WTC11 (cell line): ENCODE data around the gene REEP1. TPM values are rescaled to one million over a fixed set of nuclear protein-coding genes. Genes with fewer than 3 reads are reported as not detected.

ENCODE experiments used
- ATAC-seq: fragments of 200-7000 bp; cut with Tn5 transposase; 2 replicates; pipeline ENCODE4 v1.10.0; 2021; ENCODE audit warnings: mild to moderate bottlenecking, moderate library complexity
- CTCF ChIA-PET: fragments of 300-600 bp; sonication (Branson Sonifier 250); formaldehyde crosslinking; loops from one replicate; lab custom pipeline; 2021; ENCODE audit warnings: antibody characterized with exemption; lab: Charles Lee
- POLR2A ChIA-PET: fragments of 350-600 bp; sonication (Branson Sonifier 250); formaldehyde crosslinking; loops from one replicate; lab custom pipeline; 2021; ENCODE audit warnings: antibody characterized with exemption; lab: Charles Lee
- DNase-seq: peaks from one replicate; pipeline ENCODE4 v3.0.0; 2021; ENCODE audit warnings: low spot score
- H3K27ac Mint-ChIP-seq: 2 replicates; pipeline ENCODE4 v1.8.0; 2021; ENCODE audit warnings: mixed read lengths
- H3K27me3 Mint-ChIP-seq: 2 replicates; pipeline ENCODE4 v1.8.0; 2021; ENCODE audit warnings: low read depth, mild to moderate bottlenecking, moderate library complexity, mixed read lengths
- H3K36me3 Mint-ChIP-seq: 2 replicates; pipeline ENCODE4 v1.8.0; 2021; ENCODE audit warnings: mixed read lengths
- H3K4me1 Mint-ChIP-seq: 2 replicates; pipeline ENCODE4 v1.8.0; 2022; ENCODE audit warnings: mixed read lengths
- H3K4me3 Mint-ChIP-seq: 2 replicates; pipeline ENCODE4 v1.8.0; 2021; ENCODE audit warnings: mild to moderate bottlenecking, moderate library complexity, mixed read lengths
- H3K9me3 Mint-ChIP-seq: 2 replicates; pipeline ENCODE4 v1.8.0; 2021; ENCODE audit warnings: mixed read lengths
- ETV6 ChIP-seq: sonication (generic); formaldehyde crosslinking; IDR thresholded peaks from 2 replicates; pipeline ENCODE4 v1.8.1; 2022; ENCODE audit warnings: mild to moderate bottlenecking, missing genetic modification reagents
- FOXP1 ChIP-seq: sonication (generic); formaldehyde crosslinking; IDR thresholded peaks from 2 replicates; pipeline ENCODE4 v1.8.0; 2022; ENCODE audit warnings: missing genetic modification reagents, mild to moderate bottlenecking, moderate library complexity, borderline replicate concordance
- GTF2I ChIP-seq: fragments of 250-450 bp; sonication (Bioruptor Pico); conservative IDR thresholded peaks from 2 replicates; pipeline ENCODE4 v1.4.0; 2021; ENCODE audit warnings: mild to moderate bottlenecking
- HMGA2 ChIP-seq: fragments of 250-450 bp; sonication (Bioruptor Pico); IDR thresholded peaks from 2 replicates; pipeline ENCODE4 v1.4.0; 2021; ENCODE audit warnings: mild to moderate bottlenecking, moderate library complexity
- NFATC4 ChIP-seq: fragments of 250-450 bp; sonication (Bioruptor Pico); IDR thresholded peaks from 2 replicates; pipeline ENCODE4 v1.9.0; 2021; ENCODE audit warnings: mild to moderate bottlenecking
- NFE2L1 ChIP-seq: sonication (generic); formaldehyde crosslinking; IDR thresholded peaks from 2 replicates; pipeline ENCODE4 v1.8.1; 2023; ENCODE audit warnings: missing genetic modification reagents
- SMAD3 ChIP-seq: sonication (generic); formaldehyde crosslinking; IDR thresholded peaks from 2 replicates; pipeline ENCODE4 v1.8.0; 2022; ENCODE audit warnings: missing genetic modification reagents, mild to moderate bottlenecking, borderline replicate concordance
- ZNF263 ChIP-seq: sonication (generic); formaldehyde crosslinking; IDR thresholded peaks from 2 replicates; pipeline ENCODE4 v1.8.1; 2022; ENCODE audit warnings: low read depth, mild to moderate bottlenecking, moderate library complexity, missing genetic modification reagents
- ZNF396 ChIP-seq: fragments of 250-450 bp; sonication (Bioruptor Pico); IDR thresholded peaks from 2 replicates; pipeline ENCODE4 v1.8.0; 2021; ENCODE audit warnings: mild to moderate bottlenecking, moderate library complexity, borderline replicate concordance
- ZNF423 ChIP-seq: fragments of 250-450 bp; sonication (Bioruptor Pico); IDR thresholded peaks from 2 replicates; pipeline ENCODE4 v2.1.2; 2022; ENCODE audit warnings: mild to moderate bottlenecking, moderate library complexity
- total RNA-seq: library from RNA; stranded (reverse); gene quantifications from 3 replicates; pipeline ENCODE4 v1.2.3, GENCODE V29; 2021
- TF ChIP-seq, protein P1 (sequence below): fragments of 200-600 bp; IDR thresholded peaks from 2 replicates; pipeline ENCODE4 v1.8.0; 2022; ENCODE audit warnings: antibody characterized with exemption
- TF ChIP-seq, protein P2 (sequence below): sonication (generic); formaldehyde crosslinking; IDR thresholded peaks from 2 replicates; pipeline ENCODE4 v1.8.1; 2022; ENCODE audit warnings: low read depth, missing genetic modification reagents, borderline replicate concordance
- TF ChIP-seq, protein P3 (sequence below): fragments of 250-450 bp; sonication (Bioruptor Pico); IDR thresholded peaks from 2 replicates; pipeline ENCODE4 v1.9.0; 2021; ENCODE audit warnings: mild to moderate bottlenecking
- TF ChIP-seq, protein P4 (sequence below): fragments of 250-450 bp; sonication (Bioruptor Pico); conservative IDR thresholded peaks from 2 replicates; pipeline ENCODE4 v1.9.0; 2021; ENCODE audit warnings: mild to moderate bottlenecking
- TF ChIP-seq, protein P5 (sequence below): fragments of 250-450 bp; sonication (Bioruptor Pico); IDR thresholded peaks from 2 replicates; pipeline ENCODE4 v1.9.0; 2021; ENCODE audit warnings: moderate library complexity, mild to moderate bottlenecking, inconsistent platforms, borderline replicate concordance
- TF ChIP-seq, protein P6 (sequence below): sonication (generic); formaldehyde crosslinking; IDR thresholded peaks from 2 replicates; pipeline ENCODE4 v1.8.0; 2023; ENCODE audit warnings: missing genetic modification reagents, mild to moderate bottlenecking, borderline replicate concordance

The REEP1 gene
- total RNA-seq, 1 experiment from 2014 or later, result 1.9 TPM

DNA sequence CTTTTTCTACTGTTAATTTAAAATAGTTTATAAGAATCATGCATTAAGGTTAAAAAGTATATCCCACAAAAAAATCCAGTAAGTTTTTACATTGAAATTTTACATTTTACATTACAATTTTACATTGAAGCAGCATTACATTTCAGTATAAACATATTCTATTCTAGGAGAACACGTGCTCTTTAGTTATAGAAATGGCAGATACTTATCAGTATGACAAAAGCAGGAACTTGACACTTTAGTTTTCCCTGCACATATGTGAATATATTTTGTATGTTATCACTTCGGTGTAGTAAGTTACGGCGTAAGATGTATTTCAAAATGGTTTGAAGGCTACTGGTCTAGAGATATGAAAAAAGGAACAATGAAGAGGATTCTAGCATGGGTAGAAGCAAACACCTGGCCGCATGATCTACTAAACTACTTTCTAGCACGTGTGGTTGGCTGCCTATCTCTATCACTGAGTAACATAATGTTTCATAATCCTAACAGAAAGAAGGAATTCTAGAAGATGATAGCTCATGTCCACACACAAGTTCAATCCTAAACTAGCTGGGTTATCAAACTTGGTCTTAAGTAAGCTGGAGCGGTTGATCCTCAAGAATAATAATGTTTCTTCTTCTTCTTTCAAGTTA lies 147.5 kb downstream of the REEP1 start:
- Mint-ChIP-seq H3K36me3 (peaks cover 8% of the 10 kb centered on the region; the same call in 1 of the 2 replicates), H3K4me3 (no peak overlapping the region), H3K27ac (no peak overlapping the region; the same call in 1 of the 2 replicates), H3K27me3 (no peaks in the 10 kb centered on the region), H3K4me1 (peaks cover 38% of the 10 kb centered on the region), H3K9me3 (no peaks in the 10 kb centered on the region)
- CTCF ChIA-PET, result no interaction called here
- POLR2A ChIA-PET, result no interaction called here
- TF ChIP-seq ETV6 (CRISPR knock-in tag), result no peak
- no peak for TF ChIP-seq ZNF396
- TF ChIP-seq, protein P1, sequence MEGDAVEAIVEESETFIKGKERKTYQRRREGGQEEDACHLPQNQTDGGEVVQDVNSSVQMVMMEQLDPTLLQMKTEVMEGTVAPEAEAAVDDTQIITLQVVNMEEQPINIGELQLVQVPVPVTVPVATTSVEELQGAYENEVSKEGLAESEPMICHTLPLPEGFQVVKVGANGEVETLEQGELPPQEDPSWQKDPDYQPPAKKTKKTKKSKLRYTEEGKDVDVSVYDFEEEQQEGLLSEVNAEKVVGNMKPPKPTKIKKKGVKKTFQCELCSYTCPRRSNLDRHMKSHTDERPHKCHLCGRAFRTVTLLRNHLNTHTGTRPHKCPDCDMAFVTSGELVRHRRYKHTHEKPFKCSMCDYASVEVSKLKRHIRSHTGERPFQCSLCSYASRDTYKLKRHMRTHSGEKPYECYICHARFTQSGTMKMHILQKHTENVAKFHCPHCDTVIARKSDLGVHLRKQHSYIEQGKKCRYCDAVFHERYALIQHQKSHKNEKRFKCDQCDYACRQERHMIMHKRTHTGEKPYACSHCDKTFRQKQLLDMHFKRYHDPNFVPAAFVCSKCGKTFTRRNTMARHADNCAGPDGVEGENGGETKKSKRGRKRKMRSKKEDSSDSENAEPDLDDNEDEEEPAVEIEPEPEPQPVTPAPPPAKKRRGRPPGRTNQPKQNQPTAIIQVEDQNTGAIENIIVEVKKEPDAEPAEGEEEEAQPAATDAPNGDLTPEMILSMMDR, result no peak
- no peak for TF ChIP-seq GTF2I (CRISPR knock-in tag)
- TF ChIP-seq, protein P2, sequence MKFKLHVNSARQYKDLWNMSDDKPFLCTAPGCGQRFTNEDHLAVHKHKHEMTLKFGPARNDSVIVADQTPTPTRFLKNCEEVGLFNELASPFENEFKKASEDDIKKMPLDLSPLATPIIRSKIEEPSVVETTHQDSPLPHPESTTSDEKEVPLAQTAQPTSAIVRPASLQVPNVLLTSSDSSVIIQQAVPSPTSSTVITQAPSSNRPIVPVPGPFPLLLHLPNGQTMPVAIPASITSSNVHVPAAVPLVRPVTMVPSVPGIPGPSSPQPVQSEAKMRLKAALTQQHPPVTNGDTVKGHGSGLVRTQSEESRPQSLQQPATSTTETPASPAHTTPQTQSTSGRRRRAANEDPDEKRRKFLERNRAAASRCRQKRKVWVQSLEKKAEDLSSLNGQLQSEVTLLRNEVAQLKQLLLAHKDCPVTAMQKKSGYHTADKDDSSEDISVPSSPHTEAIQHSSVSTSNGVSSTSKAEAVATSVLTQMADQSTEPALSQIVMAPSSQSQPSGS (CRISPR knock-in tag), result no peak
- TF ChIP-seq FOXP1 (CRISPR knock-in tag), result no peak
- no peak for TF ChIP-seq NFATC4
- TF ChIP-seq, protein P3, sequence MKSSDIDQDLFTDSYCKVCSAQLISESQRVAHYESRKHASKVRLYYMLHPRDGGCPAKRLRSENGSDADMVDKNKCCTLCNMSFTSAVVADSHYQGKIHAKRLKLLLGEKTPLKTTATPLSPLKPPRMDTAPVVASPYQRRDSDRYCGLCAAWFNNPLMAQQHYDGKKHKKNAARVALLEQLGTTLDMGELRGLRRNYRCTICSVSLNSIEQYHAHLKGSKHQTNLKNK (CRISPR knock-in tag), result no peak
- no peak for TF ChIP-seq SMAD3 (CRISPR knock-in tag)
- TF ChIP-seq, protein P4, sequence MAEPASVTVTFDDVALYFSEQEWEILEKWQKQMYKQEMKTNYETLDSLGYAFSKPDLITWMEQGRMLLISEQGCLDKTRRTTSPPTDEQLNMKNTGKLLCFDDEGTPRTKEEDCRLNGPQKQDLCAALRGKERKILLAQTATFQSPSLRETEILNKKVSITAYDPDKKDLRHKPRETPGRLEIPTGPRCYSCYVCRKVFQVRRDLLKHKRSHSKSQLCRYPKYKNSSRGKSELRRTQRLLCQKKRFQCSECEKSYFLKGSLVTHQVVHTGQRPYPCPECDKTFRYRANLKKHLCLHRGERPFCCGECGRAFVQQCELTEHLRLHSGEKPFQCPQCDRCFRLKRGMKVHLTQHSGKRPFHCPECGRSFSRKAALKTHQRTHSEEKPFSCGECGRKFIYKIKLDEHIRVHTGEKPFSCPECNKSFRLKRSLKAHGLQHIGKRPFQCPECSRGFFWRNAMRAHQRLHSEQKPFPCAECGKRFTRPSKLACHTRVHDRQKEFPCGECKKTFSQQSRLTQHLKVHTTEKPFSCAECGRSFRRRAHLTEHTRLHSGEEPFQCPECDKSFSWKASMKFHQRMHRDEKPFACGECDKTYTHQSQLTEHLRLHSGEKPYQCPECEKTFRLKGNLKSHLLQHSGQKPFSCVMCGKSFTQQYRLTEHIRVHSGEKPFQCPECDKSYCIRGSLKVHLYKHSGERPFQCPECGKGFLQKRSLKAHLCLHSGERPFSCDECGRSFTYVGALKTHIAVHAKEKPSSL, result no peak
- TF ChIP-seq HMGA2 (CRISPR knock-in tag), result no peak
- no peak for TF ChIP-seq ZNF263 (CRISPR knock-in tag)
- no peak for TF ChIP-seq NFE2L1 (CRISPR knock-in tag)
- TF ChIP-seq, protein P5, sequence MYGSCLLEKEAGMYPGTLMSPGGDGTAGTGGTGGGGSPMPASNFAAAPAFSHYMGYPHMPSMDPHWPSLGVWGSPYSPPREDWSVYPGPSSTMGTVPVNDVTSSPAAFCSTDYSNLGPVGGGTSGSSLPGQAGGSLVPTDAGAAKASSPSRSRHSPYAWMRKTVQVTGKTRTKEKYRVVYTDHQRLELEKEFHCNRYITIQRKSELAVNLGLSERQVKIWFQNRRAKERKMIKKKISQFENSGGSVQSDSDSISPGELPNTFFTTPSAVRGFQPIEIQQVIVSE, result no peak
- TF ChIP-seq, protein P6, sequence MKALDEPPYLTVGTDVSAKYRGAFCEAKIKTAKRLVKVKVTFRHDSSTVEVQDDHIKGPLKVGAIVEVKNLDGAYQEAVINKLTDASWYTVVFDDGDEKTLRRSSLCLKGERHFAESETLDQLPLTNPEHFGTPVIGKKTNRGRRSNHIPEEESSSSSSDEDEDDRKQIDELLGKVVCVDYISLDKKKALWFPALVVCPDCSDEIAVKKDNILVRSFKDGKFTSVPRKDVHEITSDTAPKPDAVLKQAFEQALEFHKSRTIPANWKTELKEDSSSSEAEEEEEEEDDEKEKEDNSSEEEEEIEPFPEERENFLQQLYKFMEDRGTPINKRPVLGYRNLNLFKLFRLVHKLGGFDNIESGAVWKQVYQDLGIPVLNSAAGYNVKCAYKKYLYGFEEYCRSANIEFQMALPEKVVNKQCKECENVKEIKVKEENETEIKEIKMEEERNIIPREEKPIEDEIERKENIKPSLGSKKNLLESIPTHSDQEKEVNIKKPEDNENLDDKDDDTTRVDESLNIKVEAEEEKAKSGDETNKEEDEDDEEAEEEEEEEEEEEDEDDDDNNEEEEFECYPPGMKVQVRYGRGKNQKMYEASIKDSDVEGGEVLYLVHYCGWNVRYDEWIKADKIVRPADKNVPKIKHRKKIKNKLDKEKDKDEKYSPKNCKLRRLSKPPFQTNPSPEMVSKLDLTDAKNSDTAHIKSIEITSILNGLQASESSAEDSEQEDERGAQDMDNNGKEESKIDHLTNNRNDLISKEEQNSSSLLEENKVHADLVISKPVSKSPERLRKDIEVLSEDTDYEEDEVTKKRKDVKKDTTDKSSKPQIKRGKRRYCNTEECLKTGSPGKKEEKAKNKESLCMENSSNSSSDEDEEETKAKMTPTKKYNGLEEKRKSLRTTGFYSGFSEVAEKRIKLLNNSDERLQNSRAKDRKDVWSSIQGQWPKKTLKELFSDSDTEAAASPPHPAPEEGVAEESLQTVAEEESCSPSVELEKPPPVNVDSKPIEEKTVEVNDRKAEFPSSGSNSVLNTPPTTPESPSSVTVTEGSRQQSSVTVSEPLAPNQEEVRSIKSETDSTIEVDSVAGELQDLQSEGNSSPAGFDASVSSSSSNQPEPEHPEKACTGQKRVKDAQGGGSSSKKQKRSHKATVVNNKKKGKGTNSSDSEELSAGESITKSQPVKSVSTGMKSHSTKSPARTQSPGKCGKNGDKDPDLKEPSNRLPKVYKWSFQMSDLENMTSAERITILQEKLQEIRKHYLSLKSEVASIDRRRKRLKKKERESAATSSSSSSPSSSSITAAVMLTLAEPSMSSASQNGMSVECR, result no peak
- no peak for TF ChIP-seq ZNF423 (CRISPR knock-in tag)
- ATAC-seq (no peak), DNase-seq (no peak)
